ENCODE results near the gene FDXACB1.
A peak's percentile ranks its signal among the peaks of the same experiment; 100 is the strongest.

The FDXACB1 gene

DNA sequence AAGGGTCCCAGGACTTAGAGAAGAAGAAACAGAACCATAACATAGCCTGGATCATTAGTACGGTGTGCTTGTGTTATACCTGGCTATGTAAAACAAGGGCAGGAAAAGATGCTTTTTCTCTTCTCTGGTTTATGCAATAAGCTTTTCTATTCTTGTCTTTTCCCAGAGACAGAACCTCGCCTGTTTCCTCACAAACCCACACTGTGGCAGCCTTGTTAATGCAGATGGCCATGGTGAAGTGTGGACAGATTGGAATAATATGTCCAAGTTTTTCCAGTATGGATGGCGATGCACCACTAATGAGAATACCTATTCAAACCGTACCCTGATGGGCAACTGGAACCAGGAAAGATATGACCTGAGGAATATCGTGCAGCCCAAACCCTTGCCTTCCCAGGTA lies 3.2 kb upstream of the FDXACB1 start:
- TF ChIP-seq EZH2 (IDR thresholded peaks at IDR 0.05) (no peak), POLR2AphosphoS5 (IDR thresholded peaks at IDR 0.05; ENCODE audit: borderline replicate concordance, low read depth, low read length) (no peak), FOXP2 (optimal IDR thresholded peaks at IDR 0.05; ENCODE audit: control extremely low read depth, extremely low read length, insufficient read depth) (no peak)
- Histone ChIP-seq H3K36me3 (ENCODE audit: insufficient read depth, low read length) (no peaks in the 10 kb centered on the region), H3K9me3 (ENCODE audit: low read depth, low read length) (no peaks in the 10 kb centered on the region), H3K4me3 (no peak overlapping the region), H3K27ac (no peak overlapping the region), H3K9ac (ENCODE audit: insufficient read length) (no peak overlapping the region)
- DNase-seq (ENCODE audit: low read depth, low spot score): no peak

GRCh38 chr11:111879637-111879960 lies 634 bp upstream of the FDXACB1 start:
- H3K27ac ChIP-seq: peak overlapping the region; percentile 96
- no peak for TF ChIP-seq POLR2AphosphoS5 (IDR thresholded peaks at IDR 0.05; ENCODE audit: borderline replicate concordance, low read depth, low read length)
- no peak for TF ChIP-seq EZH2 (IDR thresholded peaks at IDR 0.05)
- TF ChIP-seq FOXP2 (optimal IDR thresholded peaks at IDR 0.05; ENCODE audit: control extremely low read depth, extremely low read length, insufficient read depth): no peak
- peak overlapping the region; percentile 86 for H3K9ac ChIP-seq (ENCODE audit: insufficient read length)
- no peaks in the 10 kb centered on the region for H3K9me3 ChIP-seq (ENCODE audit: low read depth, low read length)
- peak overlapping the region; percentile 94 for H3K4me3 ChIP-seq
- DNase-seq (ENCODE audit: low read depth, low spot score): no peak
- H3K36me3 ChIP-seq (ENCODE audit: insufficient read depth, low read length): peaks cover 18% of the 10 kb centered on the region; the same call in 1 of the 2 replicates

GRCh38 chr11:111878385-111878848 lies 548 bp downstream of the FDXACB1 start:
- H3K9ac ChIP-seq (ENCODE audit: insufficient read length): peak overlapping the region; percentile 86
- TF ChIP-seq POLR2AphosphoS5 (IDR thresholded peaks at IDR 0.05; ENCODE audit: borderline replicate concordance, low read depth, low read length) (no peak), FOXP2 (optimal IDR thresholded peaks at IDR 0.05; ENCODE audit: control extremely low read depth, extremely low read length, insufficient read depth) (no peak), EZH2 (IDR thresholded peaks at IDR 0.05) (no peak)
- peak overlapping the region; percentile 94 for H3K4me3 ChIP-seq
- no peak for DNase-seq (ENCODE audit: low read depth, low spot score)
- peak overlapping the region; percentile 96 for H3K27ac ChIP-seq
- H3K36me3 ChIP-seq (ENCODE audit: insufficient read depth, low read length): peaks cover 18% of the 10 kb centered on the region; the same call in 1 of the 2 replicates
- no peaks in the 10 kb centered on the region for H3K9me3 ChIP-seq (ENCODE audit: low read depth, low read length)

DNA sequence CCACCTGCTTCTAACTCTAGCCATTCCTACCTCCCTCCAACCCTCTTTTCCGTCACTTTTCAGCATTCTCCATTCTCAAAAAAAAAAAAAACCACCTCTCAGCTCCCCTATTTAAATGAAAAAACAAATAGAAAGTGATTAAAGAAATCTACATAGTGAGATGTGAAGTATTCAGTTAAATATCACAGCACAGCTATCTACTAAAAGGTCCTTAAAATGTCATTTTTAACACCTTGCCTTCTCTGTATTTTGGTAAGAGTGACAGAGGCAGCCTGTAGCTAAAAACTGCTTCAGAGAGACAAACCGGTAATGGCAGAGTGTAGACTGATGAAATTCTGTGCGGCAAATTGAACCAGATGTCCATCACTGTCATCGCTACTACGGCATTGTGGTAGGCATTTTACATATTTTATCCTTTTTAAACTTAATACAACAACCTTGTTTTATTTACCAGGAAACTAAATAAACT lies 7.2 kb downstream of the FDXACB1 start:
- no peak for DNase-seq (ENCODE audit: low read depth, low spot score)
- peak overlapping the region; percentile 95 for H3K4me3 ChIP-seq
- no peaks in the 10 kb centered on the region for H3K9me3 ChIP-seq (ENCODE audit: low read depth, low read length)
- peaks cover 30% of the 10 kb centered on the region for H3K36me3 ChIP-seq (ENCODE audit: insufficient read depth, low read length)
- H3K27ac ChIP-seq: no peak overlapping the region
- no peak for TF ChIP-seq FOXP2 (optimal IDR thresholded peaks at IDR 0.05; ENCODE audit: control extremely low read depth, extremely low read length, insufficient read depth)
- no peak for TF ChIP-seq POLR2AphosphoS5 (IDR thresholded peaks at IDR 0.05; ENCODE audit: borderline replicate concordance, low read depth, low read length)
- TF ChIP-seq EZH2 (IDR thresholded peaks at IDR 0.05): no peak
- peak overlapping the region; percentile 82 for H3K9ac ChIP-seq (ENCODE audit: insufficient read length)

DNA sequence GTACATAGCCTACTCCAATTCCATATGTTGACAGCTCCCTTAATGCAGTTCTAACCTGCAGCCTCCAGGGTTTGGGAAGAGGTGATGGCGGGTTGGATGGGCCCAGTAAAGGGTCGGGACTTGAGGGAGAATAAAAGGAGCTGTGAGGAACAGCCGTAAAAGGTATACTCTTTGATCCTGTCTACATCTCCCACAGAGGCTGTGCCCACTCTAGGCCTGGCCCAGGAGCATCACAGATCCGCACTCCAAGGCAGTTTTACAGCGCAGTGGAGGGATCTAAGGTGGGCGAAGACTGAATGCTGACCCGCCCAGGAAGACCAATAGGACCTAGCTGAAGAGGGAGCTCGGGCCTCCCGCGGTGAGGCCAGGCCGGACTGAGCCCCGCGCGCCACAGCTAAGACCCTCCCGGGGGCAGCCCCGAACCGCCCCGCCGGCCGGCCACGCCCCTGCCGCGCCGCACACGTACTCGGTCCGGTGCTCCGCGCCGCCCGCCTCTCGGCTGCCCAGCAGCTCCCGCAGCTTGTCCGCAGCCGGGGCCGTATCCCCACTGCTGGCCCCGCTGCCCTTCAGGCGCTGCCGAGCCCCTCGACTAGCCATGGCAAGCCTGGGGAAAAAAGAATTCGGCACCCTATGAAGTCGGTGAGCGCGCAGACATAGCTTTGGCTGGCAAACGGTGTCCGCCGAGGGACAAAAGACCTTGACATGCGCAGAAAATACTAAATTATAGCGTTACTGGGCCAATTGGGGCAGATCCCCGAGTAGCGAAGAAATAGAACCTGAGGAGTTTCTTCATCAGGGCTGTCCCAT lies 7.9 kb downstream of the FDXACB1 start, which contains the start of gene ALG9:
ALG9 (minus strand) TSS at position 696 of the 807 bp plus-strand sequence; CDS start at position 597, 99 bp downstream.
- DNase-seq (ENCODE audit: low read depth, low spot score): peak; percentile 47
- no peak for TF ChIP-seq EZH2 (IDR thresholded peaks at IDR 0.05)
- TF ChIP-seq POLR2AphosphoS5 (IDR thresholded peaks at IDR 0.05; ENCODE audit: borderline replicate concordance, low read depth, low read length): peak; percentile 59
- H3K9ac ChIP-seq (ENCODE audit: insufficient read length): peak within 1 kb of the TSS; percentile 82
- peak within 1 kb of the TSS; percentile 95 for H3K4me3 ChIP-seq
- H3K9me3 ChIP-seq (ENCODE audit: low read depth, low read length): no peaks in the 10 kb centered on the region
- H3K27ac ChIP-seq: no peak within 1 kb of the TSS
- peaks cover 24% of the 10 kb centered on the region for H3K36me3 ChIP-seq (ENCODE audit: insufficient read depth, low read length)

GRCh38 chr11:111870522-111870885 lies 8.5 kb downstream of the FDXACB1 start:
- TF ChIP-seq FOXP2 (optimal IDR thresholded peaks at IDR 0.05; ENCODE audit: control extremely low read depth, extremely low read length, insufficient read depth) (no peak), POLR2AphosphoS5 (IDR thresholded peaks at IDR 0.05; ENCODE audit: borderline replicate concordance, low read depth, low read length) (no peak), EZH2 (IDR thresholded peaks at IDR 0.05) (no peak)
- Histone ChIP-seq H3K36me3 (ENCODE audit: insufficient read depth, low read length) (peaks cover 20% of the 10 kb centered on the region), H3K4me3 (peak overlapping the region; percentile 95), H3K27ac (no peak overlapping the region), H3K9me3 (ENCODE audit: low read depth, low read length) (no peaks in the 10 kb centered on the region), H3K9ac (ENCODE audit: insufficient read length) (peak overlapping the region; percentile 82)
- DNase-seq (ENCODE audit: low read depth, low spot score): no peak

DNA sequence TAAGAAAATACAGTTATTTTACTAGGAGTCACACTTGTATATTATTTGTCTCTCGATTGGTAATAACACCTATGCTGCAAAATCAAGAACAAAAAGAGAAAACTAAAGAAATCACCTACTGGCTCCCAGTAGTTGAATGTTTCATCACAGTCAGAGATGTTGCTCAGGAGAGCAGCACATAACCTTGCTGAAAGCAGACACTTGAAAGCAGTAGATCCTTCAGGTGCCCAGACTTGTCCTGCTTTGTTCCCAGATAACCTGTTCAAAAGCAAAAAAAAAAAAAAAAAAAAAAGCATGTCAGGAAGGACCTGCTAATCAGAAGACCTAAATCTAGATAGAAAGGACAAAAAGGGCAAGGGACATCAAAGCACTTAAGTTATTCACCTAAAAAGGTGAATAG lies 8.9 kb downstream of the FDXACB1 start:
- TF ChIP-seq EZH2 (IDR thresholded peaks at IDR 0.05): no peak
- no peak for TF ChIP-seq FOXP2 (optimal IDR thresholded peaks at IDR 0.05; ENCODE audit: control extremely low read depth, extremely low read length, insufficient read depth)
- no peak for TF ChIP-seq POLR2AphosphoS5 (IDR thresholded peaks at IDR 0.05; ENCODE audit: borderline replicate concordance, low read depth, low read length)
- DNase-seq (ENCODE audit: low read depth, low spot score): no peak
- Histone ChIP-seq H3K9me3 (ENCODE audit: low read depth, low read length) (no peaks in the 10 kb centered on the region), H3K36me3 (ENCODE audit: insufficient read depth, low read length) (peaks cover 20% of the 10 kb centered on the region), H3K27ac (no peak overlapping the region), H3K4me3 (peak overlapping the region; percentile 95; the same call in 1 of the 2 replicates), H3K9ac (ENCODE audit: insufficient read length) (no peak overlapping the region)

DNA sequence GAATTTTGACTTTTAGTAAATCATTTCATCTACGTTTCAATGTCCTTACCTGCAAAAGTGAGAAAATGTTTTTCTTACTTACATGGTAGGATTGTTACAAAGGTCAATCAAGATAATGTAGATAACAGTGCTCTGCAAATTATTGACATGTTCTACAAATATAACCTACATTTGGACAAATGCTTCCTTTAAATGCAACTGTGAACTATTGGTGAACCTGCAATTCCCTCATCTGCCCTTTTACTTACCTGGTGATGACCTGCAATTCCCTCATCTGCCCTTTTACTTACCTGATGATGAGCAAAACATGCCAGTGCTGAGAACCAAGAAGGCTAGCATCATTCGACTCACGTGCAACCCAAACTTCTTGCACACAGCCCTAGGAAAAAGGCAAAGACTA lies 18.7 kb downstream of the FDXACB1 start:
- no peaks in the 10 kb centered on the region for H3K9me3 ChIP-seq (ENCODE audit: low read depth, low read length)
- no peak for TF ChIP-seq EZH2 (IDR thresholded peaks at IDR 0.05)
- TF ChIP-seq FOXP2 (optimal IDR thresholded peaks at IDR 0.05; ENCODE audit: control extremely low read depth, extremely low read length, insufficient read depth): no peak
- TF ChIP-seq POLR2AphosphoS5 (IDR thresholded peaks at IDR 0.05; ENCODE audit: borderline replicate concordance, low read depth, low read length): no peak
- H3K9ac ChIP-seq (ENCODE audit: insufficient read length): no peak overlapping the region
- peaks cover 31% of the 10 kb centered on the region for H3K36me3 ChIP-seq (ENCODE audit: insufficient read depth, low read length)
- DNase-seq (ENCODE audit: low read depth, low spot score): no peak
- no peak overlapping the region for H3K27ac ChIP-seq
- no peak overlapping the region for H3K4me3 ChIP-seq
